ENCODE measurements around the gene ZC3H14.
A peak's percentile ranks its signal among the peaks of the same experiment; 100 is the strongest.

The ZC3H14 gene

DNA sequence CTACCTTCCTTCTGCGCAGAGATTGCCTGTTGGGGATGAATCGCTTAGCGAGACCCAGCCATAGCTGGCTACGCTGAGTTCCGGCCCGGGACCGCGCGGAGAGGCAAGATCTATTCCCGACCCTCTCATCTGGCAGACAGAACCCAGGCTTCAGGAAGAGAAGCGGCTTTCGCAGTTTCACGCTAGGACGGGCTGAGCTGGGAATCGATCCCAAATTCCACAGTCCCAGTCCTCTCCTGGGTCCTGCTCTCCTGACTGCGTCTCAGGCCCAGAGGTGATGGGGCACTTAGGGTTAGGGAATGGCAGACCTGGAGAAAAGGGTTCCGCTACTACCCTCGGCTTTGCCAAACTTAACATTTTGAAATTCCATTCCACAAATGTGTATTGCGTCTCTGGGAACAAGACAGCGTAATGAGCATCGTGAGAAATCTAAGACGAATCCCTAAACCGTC is 10.8 kb upstream of the ZC3H14 start:
- peak in 1 of 6 experiments; percentile 28 for DNase-seq

DNA sequence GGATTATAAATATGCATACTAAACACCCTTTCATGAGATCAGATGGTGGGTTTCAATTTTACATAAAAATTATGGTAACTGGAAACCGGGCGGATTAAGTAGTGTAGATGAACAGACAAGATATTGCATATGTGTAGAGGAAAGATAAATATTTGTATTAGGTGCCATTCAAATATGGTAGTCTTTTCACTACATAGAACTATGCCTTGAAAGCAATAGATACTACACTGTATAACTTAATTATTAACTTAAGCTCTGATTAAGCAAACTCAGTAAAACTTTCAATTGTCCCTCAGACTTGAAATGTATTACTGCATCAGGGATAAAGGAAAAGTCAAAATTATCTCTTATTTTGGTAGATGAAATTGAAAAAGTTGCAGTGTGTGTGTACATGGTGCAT is 10.0 kb upstream of the ZC3H14 start:
- no peak for DNase-seq

DNA sequence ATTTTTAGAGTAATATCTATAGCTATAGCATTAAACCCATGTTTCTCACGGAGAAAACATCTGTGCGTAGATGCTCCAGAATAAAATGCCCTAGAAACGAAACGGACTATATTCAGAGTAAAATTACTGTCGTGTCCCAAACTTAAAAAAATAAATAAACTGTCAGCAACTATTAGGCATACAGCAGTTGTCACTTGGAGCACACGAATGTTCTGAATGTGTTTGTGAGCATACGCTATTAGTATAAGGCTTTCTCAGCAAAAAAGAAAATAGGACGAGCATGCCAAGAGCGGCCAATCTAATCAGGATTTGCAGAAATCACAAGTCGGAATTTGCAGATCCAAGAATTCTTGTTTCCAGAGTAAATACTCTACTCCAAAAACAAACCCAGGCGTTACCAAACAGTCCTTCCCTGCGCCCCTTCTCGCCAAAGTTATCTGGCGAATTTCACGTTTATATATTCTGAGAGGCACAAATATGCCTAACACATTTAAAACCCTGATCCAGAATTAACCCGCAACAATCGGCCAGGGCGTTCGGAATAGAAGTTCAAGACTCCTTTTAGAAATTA is 8.9 kb upstream of the ZC3H14 start:
- peak in 2 of 6 experiments; percentile 12 to 26 for DNase-seq

DNA sequence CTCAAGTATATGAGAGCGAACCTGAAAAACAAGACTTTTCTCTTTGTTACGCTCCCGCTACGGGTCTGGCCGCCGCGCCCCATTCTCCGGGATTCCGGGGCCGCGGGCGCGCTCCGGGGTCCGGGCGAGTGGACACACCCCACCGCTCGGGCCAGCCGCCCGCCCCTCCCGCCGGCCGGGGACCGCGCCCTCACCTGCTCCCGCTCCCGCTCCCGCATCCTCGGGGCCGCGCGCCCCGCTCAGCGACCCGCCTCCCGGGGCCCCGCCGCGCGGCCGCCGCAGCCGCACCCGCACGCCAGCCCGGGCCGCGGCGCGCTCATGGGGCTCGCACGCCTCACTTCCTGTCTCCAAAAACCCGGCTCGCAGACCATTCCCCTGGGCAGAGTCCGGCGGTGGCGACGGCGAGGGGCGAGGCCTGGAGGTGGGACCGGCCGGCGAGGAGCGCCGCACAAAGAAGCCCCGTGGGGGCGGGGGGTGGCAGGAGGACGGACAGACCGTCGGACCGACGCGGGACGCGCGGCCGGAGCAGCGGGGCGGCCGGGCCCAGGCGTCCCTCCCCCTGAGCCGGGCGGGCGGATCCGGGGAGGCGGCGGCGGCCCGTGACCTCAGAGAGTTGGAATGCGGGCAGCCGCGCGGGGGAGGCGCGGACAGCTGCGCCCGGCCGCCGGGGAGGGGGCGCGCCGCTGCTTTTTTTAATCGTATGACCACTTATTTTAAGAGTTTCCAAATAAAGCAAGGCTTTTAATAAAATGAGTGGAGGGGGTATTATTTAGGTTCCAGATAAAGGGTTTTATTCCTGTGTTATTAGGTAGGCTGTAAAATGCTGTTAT is 8.2 kb upstream of the ZC3H14 start, which contains the start of gene PTPN21:
PTPN21 (minus strand) TSS at position 551 of the 830 bp plus-strand sequence. CDS start 4,590 bp downstream, outside the sequence.
- peak in 2 of 6 experiments; percentile 7 to 20 for DNase-seq

DNA sequence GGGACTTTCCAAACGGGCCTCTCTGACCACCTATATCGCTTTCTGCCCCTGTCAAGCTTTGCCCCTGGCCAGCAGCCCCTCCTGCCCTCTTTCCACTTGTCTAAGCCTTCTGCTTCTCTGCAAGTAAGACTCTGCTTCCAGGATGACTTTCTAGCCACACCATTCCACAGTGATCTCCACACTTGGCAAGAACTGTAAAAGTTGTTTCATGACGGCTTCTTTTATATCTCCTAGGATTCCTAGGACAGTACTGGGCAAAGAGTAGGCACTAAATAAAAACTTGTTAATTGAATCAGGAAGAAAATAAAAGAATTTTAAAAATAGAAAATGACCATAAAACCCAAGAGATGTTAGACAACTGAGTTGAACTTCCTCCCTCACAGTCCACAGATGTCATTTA is 6.3 kb upstream of the ZC3H14 start:
- no peak for DNase-seq

- no peak for DNase-seq
These were observed 3.0 kb upstream of the ZC3H14 start for GRCh38 chr14:88559852-88560251.

DNA sequence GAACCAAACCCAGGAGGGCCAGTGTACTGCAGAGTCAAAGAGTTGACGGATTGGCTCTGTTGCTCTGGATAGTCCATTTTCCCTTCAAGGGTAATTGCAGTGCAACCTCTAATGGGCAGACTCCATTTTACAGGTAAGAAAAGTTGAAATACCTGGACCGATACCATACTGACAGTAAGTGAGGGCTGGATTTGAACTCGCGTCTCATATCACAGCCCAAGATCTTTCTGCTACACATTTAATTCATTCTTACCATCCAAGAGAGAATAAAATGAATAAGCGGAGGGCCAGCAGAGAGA is 356 bp upstream of the ZC3H14 start:
- no peak for DNase-seq

GRCh38 chr14:88563845-88564244 is 1.0 kb downstream of the ZC3H14 start:
- DNase-seq = no peak

GRCh38 chr14:88565427-88565826 is 2.6 kb downstream of the ZC3H14 start:
- DNase-seq = no peak

DNA sequence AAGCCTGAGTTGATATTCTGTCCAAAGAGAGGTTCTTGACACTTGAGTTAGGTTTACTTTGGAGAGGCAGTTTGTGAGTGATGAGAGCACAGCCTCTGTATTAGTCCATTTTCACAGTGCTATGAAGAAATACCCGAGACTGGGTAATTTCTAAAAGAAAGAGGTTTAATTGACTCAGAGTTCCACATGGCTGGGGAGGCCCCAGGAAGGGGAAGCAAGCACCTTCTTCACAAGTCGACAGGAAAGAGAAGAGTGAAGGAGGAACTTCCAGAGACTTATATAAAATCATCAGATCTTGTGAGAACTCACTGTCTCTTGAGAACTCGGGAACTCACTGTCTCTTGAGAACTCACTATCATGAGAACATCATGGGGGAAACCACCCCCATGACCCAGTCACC is 5.4 kb downstream of the ZC3H14 start:
- no peak for DNase-seq

- DNase-seq = no peak
These were observed 9.3 kb downstream of the ZC3H14 start for GRCh38 chr14:88572117-88572516.

DNA sequence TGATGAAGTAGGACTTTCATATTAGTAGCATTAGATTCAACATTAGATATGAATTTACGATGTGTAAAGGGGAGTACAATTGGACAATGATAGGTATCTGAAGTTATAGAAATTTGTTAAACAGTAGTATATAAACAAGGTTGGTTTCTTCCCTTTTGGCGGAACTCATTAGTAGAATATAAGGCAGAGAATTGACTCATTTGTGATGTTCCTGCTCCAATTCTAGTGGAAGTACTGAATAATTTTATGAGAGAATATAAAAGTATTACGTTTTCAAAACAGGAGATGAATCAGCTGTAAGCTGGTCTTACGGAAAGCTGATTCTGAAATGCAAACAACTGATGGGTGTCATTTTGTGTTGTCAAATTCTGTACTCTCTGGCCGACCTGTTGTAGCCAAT is 13.4 kb downstream of the ZC3H14 start:
- no peak for DNase-seq

DNA sequence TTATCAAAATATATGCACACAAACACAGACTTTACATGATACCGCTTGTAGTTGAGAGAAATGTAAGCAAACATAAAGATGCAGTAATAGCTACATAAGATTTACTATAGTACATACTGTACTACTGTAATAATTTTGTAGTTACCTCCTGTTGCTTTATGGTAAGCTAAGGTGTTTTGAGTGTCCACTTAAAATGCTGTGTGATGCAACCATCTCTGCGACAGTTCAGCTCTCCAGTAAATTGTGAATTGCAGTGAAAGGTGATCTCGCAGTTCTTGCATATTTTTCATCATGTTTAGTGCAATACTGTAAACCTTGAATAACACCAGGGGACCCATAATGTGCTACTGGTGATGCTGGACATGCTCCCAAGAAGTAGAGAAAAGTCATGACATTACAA is 21.6 kb downstream of the ZC3H14 start:
- DNase-seq = no peak

DNA sequence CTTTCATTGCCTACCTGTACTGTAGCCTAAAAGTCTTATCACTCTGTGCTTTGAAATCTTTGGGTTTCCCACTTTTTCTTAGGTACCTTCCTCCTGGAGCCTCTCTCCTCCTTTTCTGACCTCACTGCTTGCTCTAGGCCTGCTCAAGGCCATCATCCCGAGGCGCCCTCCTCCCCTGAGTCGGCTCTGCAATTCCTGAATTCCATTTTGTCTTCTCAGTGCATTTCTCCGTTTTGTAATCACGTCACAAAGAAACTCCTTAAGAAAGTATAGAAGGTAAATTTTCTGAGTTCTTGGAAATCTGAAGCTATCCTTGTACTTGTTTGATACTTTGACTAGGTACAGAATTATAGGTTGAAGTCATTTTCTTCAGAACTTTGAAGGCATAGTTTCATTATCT is 25.2 kb downstream of the ZC3H14 start:
- DNase-seq = no peak

- no peak for DNase-seq
These were observed 27.3 kb downstream of the ZC3H14 start for GRCh38 chr14:88590173-88590572.

- no peak for DNase-seq
These were observed 29.2 kb downstream of the ZC3H14 start for GRCh38 chr14:88592031-88592430.

DNA sequence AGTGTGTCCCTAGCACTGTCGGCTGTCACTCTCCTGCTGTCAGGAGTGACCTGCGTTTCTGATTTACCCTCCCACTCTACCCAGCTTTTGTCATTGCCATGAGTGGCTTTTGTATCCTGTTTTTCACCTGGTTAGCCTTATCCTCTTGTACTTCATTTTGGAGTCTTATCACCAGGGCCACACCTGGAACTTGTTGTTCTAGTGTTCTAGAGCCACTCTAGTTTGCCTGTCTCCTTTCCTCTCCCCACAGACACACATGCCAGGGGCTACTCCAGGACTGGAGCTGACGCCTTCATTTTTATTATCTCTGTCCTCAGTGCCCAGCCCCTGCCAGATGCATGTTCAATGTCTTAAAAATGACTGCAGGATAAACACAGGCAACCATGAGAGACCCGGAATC is 34.2 kb downstream of the ZC3H14 start:
- no peak for DNase-seq

DNA sequence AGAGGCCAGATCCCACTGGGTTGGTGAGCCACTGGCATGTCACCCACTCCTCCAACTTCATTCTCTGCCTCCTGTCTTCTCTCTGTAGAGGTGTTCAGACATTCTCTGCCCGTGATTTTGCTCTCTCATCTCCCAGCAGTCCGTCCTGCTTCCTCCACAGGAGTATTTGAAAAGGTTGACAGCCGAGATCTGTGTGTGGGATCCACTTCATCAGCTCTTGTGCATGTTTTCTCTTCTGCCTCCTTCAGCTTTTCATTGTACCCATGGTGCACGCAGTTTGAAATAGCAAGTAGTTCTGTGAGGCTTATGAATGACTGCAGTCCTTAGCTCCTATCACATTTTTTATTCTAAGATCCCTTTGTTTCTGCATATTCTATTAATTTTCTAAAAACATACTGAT is 34.8 kb downstream of the ZC3H14 start:
- no peak for DNase-seq

DNA sequence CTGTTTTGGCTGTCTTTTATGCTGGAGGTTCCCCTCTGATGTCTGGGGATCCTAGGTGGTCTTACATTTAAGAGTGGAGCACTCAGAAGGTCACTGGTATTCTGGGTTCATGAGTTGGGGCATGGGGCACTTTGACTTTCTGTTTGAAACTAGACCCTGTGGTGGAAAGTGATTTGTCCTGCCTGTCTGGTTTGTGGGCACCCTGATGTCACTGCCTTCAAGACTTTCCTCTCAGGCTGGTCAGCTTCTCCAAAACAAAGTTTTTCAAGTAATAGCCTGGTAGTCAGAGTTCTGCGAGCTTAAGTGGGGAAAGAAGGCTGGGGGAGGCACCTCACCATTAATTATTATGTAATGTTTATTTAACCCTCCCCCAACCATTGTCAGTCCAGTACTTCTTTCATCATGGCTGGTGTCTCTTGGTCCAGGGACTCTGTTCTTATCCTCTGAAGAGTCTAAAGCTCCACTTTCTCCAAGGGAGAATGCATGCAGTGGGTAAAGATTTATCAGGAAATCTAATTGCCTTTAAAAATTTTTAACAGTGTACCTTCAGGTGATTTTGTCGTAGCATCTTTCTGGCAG is 35.3 kb downstream of the ZC3H14 start:
- DNase-seq = no peak

DNA sequence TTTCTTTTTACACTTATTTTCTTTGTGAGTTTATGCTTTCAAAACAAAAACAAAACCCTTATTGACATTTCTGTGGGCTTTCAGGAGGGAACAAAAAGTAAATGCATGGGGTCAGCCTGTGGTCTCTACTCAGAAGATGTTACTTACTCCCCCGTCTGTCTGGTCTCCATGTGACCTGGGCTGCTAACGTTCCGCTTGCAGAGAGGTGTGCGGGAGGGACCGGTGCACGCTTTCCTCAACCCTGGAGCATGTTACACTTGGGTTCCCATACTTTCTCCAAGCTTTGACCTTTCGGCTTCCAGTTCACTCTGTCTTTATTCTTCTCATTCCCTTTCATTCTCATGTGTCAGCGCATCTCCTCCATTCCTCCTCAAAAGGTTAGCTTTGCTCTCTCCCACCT is 36.5 kb downstream of the ZC3H14 start:
- DNase-seq = no peak

- DNase-seq = no peak
These were observed 37.1 kb downstream of the ZC3H14 start for GRCh38 chr14:88599761-88600439.

- DNase-seq = no peak
These were observed 41.4 kb downstream of the ZC3H14 start for GRCh38 chr14:88604212-88604611.

- no peak for DNase-seq
These were observed 42.8 kb downstream of the ZC3H14 start for GRCh38 chr14:88605594-88605993.

- DNase-seq = no peak
These were observed 45.0 kb downstream of the ZC3H14 start for GRCh38 chr14:88607829-88608228.

Measured in stimulated activated naive CD4-positive, alpha-beta T cell (primary cell).